GM12874 (cell line): ENCODE measurements around the gene GALNT16.

Source experiments
- CTCF ChIP-seq: IDR thresholded peaks from 2 replicates; pipeline ENCODE4 v1.5.1; 2011; ENCODE audit warnings: low read depth, mild to moderate bottlenecking, control low read depth, low read length, moderate library complexity; ENCODE audit not compliant: insufficient read depth

The GALNT16 gene

GRCh38 chr14:69373104-69373503 lies 113.1 kb downstream of the GALNT16 start:
- no peak for TF ChIP-seq CTCF

- TF ChIP-seq CTCF: no peak
These were observed 114.3 kb downstream of the GALNT16 start for GRCh38 chr14:69374235-69374634.

GRCh38 chr14:69375182-69375581 lies 115.2 kb downstream of the GALNT16 start:
- TF ChIP-seq CTCF: no peak

- TF ChIP-seq CTCF: no peak
These were observed 115.8 kb downstream of the GALNT16 start for GRCh38 chr14:69375722-69376121.

GRCh38 chr14:69376439-69376838 lies 116.5 kb downstream of the GALNT16 start:
- no peak for TF ChIP-seq CTCF

GRCh38 chr14:69378274-69378673 lies 118.3 kb downstream of the GALNT16 start:
- TF ChIP-seq CTCF: no peak

- no peak for TF ChIP-seq CTCF
These were observed 127.4 kb downstream of the GALNT16 start for GRCh38 chr14:69387311-69387710.

- no peak for TF ChIP-seq CTCF
These were observed 132.5 kb downstream of the GALNT16 start for GRCh38 chr14:69392481-69392880.
